GM12892 (cell line): ENCODE results near the gene YJEFN3.

ENCODE experiments used
- POLR2A ChIP-seq: IDR thresholded peaks from 2 replicates; pipeline ENCODE4 v1.6.1; 2011; ENCODE audit warnings: low read depth, low read length, control low read depth
- POLR2AphosphoS5 ChIP-seq: IDR thresholded peaks from 2 replicates; pipeline ENCODE4 v1.6.1; 2011; ENCODE audit warnings: low read depth, low read length, control low read depth

DNA sequence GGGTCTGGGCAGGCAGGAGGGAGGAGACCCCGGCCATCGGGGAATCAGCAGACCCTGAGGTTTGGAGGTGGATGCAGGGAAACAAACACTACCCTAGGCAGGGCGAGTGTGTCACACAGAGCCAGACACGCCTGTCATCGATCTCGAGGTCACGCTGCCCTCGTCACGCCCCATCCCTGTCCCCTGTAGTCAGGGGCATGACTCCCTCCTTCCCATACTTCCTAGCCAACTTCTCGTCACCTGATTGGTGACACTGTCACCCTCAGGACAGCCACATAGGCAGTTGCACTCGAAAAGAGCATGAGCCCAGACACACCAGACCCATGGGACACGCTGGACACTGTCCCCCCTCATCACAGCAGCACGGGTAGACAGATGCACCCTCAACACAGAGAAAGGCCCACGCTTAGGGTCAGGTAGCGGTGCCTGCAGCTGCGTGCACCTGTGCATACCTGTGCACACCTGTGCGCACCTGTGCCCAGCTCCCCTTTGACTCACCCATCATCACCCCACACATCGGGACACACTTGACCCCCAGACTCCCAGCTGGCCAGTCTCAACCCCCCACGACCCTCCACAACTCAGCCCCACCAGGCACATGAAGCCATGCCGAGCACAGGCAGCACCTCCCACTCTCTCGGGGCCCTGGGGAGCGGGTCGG lies 21.2 kb downstream of the YJEFN3 start:
- TF ChIP-seq POLR2A, result no peak
- no peak for TF ChIP-seq POLR2AphosphoS5
